Tibial nerve (tissue), 4 donors: Measurements from ENCODE around the gene NBAS. TPM values are rescaled to one million over a fixed set of nuclear protein-coding genes. Genes with fewer than 3 reads are reported as not detected.
"Not testable (repeated sequence)": the region's sequence is repeated elsewhere in the genome, so short reads cannot be mapped to it uniquely, and the experiment has no call there.

Source experiments
- DNase-seq, 2 donors: peaks; one replicate each; pipeline ENCODE4 v3.0.0-alpha.2; 2019; ENCODE audit warnings: low spot score in 2 of 2
- H3K27ac ChIP-seq, 4 donors: fragments of 200-600 bp; sonication (generic) in 3 of 4; one replicate each; pipeline ENCODE4 v1.5.1; 2017 to 2019; ENCODE audit warnings: mild to moderate bottlenecking in 1 of 4
- H3K27me3 ChIP-seq, 2 donors: fragments of 200-600 bp; sonication (generic) in 1 of 2; one replicate each; pipeline versions ENCODE4 v1.5.1 to v1.6.0; 2017 to 2019
- H3K36me3 ChIP-seq, 3 donors: fragments of 200-600 bp; sonication (generic); one replicate each; pipeline ENCODE4 v1.5.1; 2018 to 2019
- H3K4me1 ChIP-seq, 4 donors: fragments of 200-600 bp; sonication (generic) in 3 of 4; one replicate each; pipeline ENCODE4 v1.5.1; 2017 to 2019
- H3K4me3 ChIP-seq, 4 donors: fragments of 200-600 bp; sonication (generic) in 3 of 4; one replicate each; pipeline ENCODE4 v1.5.1; 2017 to 2019; ENCODE audit warnings: mild to moderate bottlenecking in 1 of 4, moderate library complexity in 1 of 4
- H3K9me3 ChIP-seq, 4 donors: fragments of 200-600 bp; sonication (generic) in 3 of 4; one replicate each; pipeline ENCODE4 v1.5.1; 2017 to 2019
- EP300 ChIP-seq, 2 donors: sonication (generic); formaldehyde crosslinking; IDR thresholded peaks; one replicate each; pipeline ENCODE4 v1.6.1; 2017; ENCODE audit warnings: antibody characterized with exemption in 2 of 2, mild to moderate bottlenecking in 1 of 2
- POLR2A ChIP-seq, 2 donors: fragments of 450-650 bp; IDR thresholded peaks; one replicate each; pipeline ENCODE4 v1.6.1; 2017; ENCODE audit warnings: antibody characterized with exemption in 2 of 2, mild to moderate bottlenecking in 2 of 2, moderate library complexity in 2 of 2
- WGBS, 2 donors: methylation state at CpG; one replicate each; pipeline ENCODE4 v1.1.5; 2018; 5-methylcytosine and 5-hydroxymethylcytosine counted together
- total RNA-seq, 4 donors: library from RNA; depleted of rRNA; stranded (reverse); fragments of >200 nt; gene quantifications; one replicate each; pipeline ENCODE4 v1.1.0, GENCODE V29; 2016
- TF ChIP-seq, protein P1 (sequence below), 5 experiments: fragments of 200-600 bp in 3 of 5; fragments of 450-650 bp in 2 of 5; sonication (generic) in 3 of 5; IDR thresholded peaks; one replicate each; pipeline ENCODE4 v1.5.1; 2016 to 2019; ENCODE audit warnings: antibody characterized with exemption in 5 of 5, mild to moderate bottlenecking in 3 of 5, moderate library complexity in 2 of 5

The NBAS gene
- total RNA-seq, 4 donors from 2014 or later = 49.0 to 59.1 (median 55.1) TPM

GRCh38 chr2:15445891-15446562 is 115.1 kb downstream of the NBAS start:
- peaks cover 0 to 16% (median 0%) of the 10 kb centered on the region in 3 donors for H3K36me3 ChIP-seq
- H3K27ac ChIP-seq = no peak overlapping the region
- H3K4me3 ChIP-seq = no peak overlapping the region
- TF ChIP-seq POLR2A (IDR thresholded peaks at IDR 0.05) = no peak
- WGBS, 2 donors = 91 to 93% methylated on average over 2 of the region's 2 CpGs
- no peaks in the 10 kb centered on the region for H3K27me3 ChIP-seq
- DNase-seq = no peak
- H3K4me1 ChIP-seq = peaks cover 0 to 14% (median 3%) of the 10 kb centered on the region in 4 donors
- H3K9me3 ChIP-seq = peaks cover 0 to 12% (median 0%) of the 10 kb centered on the region in 4 donors

DNA sequence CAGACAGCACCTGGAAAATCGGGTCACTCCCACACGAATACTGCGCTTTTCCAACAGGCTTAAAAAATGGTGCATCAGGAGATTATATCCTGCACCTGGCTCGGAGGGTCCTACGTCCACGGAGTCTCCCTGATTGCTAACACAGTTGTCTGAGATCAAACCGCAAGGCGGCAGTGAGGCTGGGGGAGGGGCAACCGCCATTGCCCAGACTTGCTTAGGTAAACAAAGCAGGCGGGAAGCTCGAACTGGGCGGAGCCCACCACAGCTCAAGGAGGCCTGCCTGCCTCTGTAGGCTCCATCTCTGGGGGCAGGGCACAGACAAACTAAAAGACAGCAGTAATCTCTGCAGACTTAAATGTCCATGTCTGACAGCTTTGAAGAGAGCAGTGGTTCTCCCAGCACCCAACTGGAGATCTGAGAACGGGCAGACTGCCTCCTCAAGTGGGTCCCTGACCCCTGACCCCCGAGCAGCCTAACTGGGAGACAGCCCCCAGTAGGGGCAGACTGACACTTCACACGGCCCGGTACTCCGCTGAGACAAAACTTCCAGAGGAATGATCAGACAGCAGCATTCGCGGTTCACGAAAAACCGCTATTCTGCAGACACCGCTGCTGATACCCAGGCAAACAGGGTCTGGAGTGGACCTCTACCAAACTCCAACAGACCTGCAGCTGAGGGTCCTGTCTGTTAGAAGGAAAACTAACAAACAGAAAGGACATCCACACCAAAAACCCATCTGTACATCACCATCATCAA is 121.2 kb downstream of the NBAS start:
- not testable (repeated sequence) for H3K4me3 ChIP-seq, H3K36me3 ChIP-seq, H3K27ac ChIP-seq, H3K27me3 ChIP-seq, H3K9me3 ChIP-seq, DNase-seq, H3K4me1 ChIP-seq
- WGBS, 2 donors = 94 to 97% methylated on average over 21 to 22 of the region's 22 CpGs

DNA sequence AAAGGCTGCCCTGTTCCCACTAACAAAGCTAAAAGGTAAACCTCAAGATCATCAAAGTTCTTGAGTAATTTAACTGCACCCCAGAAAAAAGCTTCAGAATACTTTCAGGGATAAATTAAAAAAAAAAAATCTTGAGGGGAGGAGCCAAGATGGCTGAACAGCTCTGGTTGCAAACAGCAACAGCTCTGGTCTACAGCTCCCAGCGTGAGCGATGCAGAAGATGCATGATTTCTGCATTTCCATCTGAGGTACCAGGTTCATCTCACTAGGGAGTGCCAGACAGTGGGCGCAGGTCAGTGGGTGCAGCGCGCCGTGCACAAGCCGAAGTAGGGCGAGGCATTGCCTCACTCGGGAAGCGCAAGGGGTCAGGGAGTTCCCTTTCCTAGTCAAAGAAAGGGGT is 121.8 kb downstream of the NBAS start:
- not testable (repeated sequence) for H3K36me3 ChIP-seq, H3K4me3 ChIP-seq, H3K27me3 ChIP-seq, H3K4me1 ChIP-seq, H3K9me3 ChIP-seq, DNase-seq, H3K27ac ChIP-seq
- 93 to 99% methylated on average over 10 of the region's 10 CpGs for WGBS, 2 donors

DNA sequence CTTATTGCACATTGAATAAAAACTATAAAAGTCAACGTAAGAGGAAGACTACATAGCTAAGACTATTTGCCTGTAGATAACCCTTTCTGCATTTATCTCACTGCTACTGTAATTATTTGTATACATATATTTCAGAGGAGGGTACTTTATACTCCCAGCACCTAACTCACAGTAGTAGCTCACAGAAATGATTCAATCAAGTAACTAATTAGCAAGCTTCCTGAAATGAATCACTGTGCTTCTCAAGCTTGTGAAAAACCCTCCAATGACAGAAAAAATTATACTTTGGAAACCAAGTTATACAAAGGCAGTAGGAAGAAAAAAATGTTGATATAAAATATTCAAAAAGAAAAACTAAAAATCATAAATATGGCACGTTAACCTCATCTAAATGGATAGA is 124.9 kb downstream of the NBAS start:
- no peak for TF ChIP-seq EP300 (IDR thresholded peaks at IDR 0.05)
- no peak for TF ChIP-seq POLR2A (IDR thresholded peaks at IDR 0.05)
- TF ChIP-seq, protein P1, sequence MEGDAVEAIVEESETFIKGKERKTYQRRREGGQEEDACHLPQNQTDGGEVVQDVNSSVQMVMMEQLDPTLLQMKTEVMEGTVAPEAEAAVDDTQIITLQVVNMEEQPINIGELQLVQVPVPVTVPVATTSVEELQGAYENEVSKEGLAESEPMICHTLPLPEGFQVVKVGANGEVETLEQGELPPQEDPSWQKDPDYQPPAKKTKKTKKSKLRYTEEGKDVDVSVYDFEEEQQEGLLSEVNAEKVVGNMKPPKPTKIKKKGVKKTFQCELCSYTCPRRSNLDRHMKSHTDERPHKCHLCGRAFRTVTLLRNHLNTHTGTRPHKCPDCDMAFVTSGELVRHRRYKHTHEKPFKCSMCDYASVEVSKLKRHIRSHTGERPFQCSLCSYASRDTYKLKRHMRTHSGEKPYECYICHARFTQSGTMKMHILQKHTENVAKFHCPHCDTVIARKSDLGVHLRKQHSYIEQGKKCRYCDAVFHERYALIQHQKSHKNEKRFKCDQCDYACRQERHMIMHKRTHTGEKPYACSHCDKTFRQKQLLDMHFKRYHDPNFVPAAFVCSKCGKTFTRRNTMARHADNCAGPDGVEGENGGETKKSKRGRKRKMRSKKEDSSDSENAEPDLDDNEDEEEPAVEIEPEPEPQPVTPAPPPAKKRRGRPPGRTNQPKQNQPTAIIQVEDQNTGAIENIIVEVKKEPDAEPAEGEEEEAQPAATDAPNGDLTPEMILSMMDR (IDR thresholded peaks at IDR 0.05) = no peak
- Histone ChIP-seq H3K9me3 (no peaks in the 10 kb centered on the region), H3K27me3 (no peaks in the 10 kb centered on the region), H3K4me3 (no peak overlapping the region), H3K27ac (no peak overlapping the region), H3K36me3 (no peaks in the 10 kb centered on the region), H3K4me1 (no peaks in the 10 kb centered on the region)
- 86 to 92% methylated on average over 2 of the region's 2 CpGs for WGBS, 2 donors
- no peak for DNase-seq

DNA sequence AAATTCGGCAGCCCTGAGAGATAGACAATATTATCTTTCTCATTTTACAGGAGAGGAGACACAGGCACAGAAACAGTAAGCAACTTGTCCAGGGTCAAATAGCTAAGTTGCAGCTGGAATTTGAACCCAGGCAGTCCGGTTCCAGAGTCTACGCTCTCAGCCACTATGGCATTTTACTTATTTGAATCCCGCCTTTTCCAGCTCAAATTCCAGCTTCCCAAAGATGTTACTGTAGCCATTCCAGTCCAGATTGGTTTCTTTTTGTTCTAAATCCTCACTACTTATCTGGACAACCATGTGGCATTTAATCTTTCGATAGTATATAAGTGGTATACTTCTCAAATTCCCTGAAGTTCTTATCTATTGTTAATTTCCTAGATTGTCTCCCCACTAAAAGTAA is 125.7 kb downstream of the NBAS start:
- Histone ChIP-seq H3K27me3 (no peaks in the 10 kb centered on the region), H3K27ac (no peak overlapping the region), H3K4me3 (no peak overlapping the region), H3K36me3 (no peaks in the 10 kb centered on the region), H3K9me3 (no peaks in the 10 kb centered on the region), H3K4me1 (no peaks in the 10 kb centered on the region)
- TF ChIP-seq, protein P1 (IDR thresholded peaks at IDR 0.05) = no peak
- TF ChIP-seq POLR2A (IDR thresholded peaks at IDR 0.05) = no peak
- no peak for TF ChIP-seq EP300 (IDR thresholded peaks at IDR 0.05)
- WGBS, 2 donors = 52 to 53% methylated on average over 5 of the region's 5 CpGs
- no peak for DNase-seq

DNA sequence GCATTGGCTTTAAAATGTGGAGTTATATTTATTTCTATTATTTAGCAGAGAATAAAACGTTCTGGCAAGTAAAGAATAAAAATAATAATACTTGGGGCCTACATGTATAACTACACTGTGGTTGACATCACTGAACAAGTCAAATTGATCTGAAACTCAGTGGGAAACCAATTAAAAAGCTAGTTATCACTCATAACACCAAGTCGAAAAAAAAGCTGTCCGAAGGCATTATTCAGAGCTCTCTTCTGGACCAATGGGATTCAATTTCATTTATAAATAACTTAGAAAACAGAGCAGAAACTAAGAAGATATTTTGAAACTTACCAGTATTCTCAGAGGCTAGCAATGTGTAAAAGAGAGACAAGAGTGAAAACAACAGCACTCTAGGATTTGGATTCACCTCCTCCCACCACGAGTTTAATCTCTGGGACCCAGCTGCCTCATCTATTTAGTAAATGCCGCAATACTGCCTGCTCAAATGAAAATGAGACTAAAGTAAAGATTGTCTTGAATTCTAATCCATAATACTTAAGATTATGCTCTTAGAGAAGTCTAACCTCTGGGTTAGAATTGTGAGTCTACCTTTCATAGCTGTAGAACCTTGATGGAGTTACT is 128.4 kb downstream of the NBAS start:
- no peaks in the 10 kb centered on the region for H3K4me1 ChIP-seq
- WGBS, 2 donors = 88 to 91% methylated on average over 5 of the region's 5 CpGs
- H3K36me3 ChIP-seq = no peaks in the 10 kb centered on the region
- H3K27ac ChIP-seq = no peak overlapping the region
- no peak for TF ChIP-seq EP300 (IDR thresholded peaks at IDR 0.05)
- TF ChIP-seq POLR2A (IDR thresholded peaks at IDR 0.05) = no peak
- TF ChIP-seq, protein P1 (IDR thresholded peaks at IDR 0.05) = no peak
- no peak overlapping the region for H3K4me3 ChIP-seq
- H3K9me3 ChIP-seq = no peaks in the 10 kb centered on the region
- DNase-seq = no peak
- H3K27me3 ChIP-seq = no peaks in the 10 kb centered on the region
